SU-DHL-6 (cell line): Measurements from ENCODE around the gene CLDN18.

ENCODE experiments used
- CTCF ChIP-seq: fragments of 200-600 bp; sonication (generic); IDR thresholded peaks from one replicate; pipeline ENCODE4 v1.5.1; 2017; ENCODE audit warnings: antibody characterized with exemption, mild to moderate bottlenecking, low read length, moderate library complexity; ENCODE audit not compliant: insufficient read depth, poor library complexity, severe bottlenecking
- EZH2phosphoT487 ChIP-seq: fragments of 200-600 bp; sonication (generic), shearing (Covaris generic); conservative IDR thresholded peaks from 2 replicates; pipeline ENCODE4 v1.6.1; 2018; ENCODE audit warnings: mild to moderate bottlenecking, antibody characterized with exemption, low read length, moderate library complexity, mixed read lengths

- TF ChIP-seq CTCF (no peak), EZH2phosphoT487 (no peak)
Measured at GRCh38 chr3:138062626-138063025, 52.7 kb downstream of the CLDN18 start.
